ENCODE results near the gene DCUN1D4.
"Not testable (repeated sequence)": the region's sequence is repeated elsewhere in the genome, so short reads cannot be mapped to it uniquely, and the experiment has no call there.

DCUN1D4 gene

GRCh38 chr4:51855751-51856150 lies 12.8 kb downstream of the DCUN1D4 start:
- DNase-seq = no peak

- DNase-seq = no peak
Observed at GRCh38 chr4:51858605-51859202, 15.8 kb downstream of the DCUN1D4 start.

- no peak for DNase-seq
Observed at GRCh38 chr4:51859476-51860031, 16.6 kb downstream of the DCUN1D4 start.

GRCh38 chr4:51862199-51862598 lies 19.2 kb downstream of the DCUN1D4 start:
- no peak for DNase-seq

- DNase-seq = no peak
Observed at GRCh38 chr4:51862781-51863180, 19.8 kb downstream of the DCUN1D4 start.

- no peak for DNase-seq
Observed at GRCh38 chr4:51865717-51866116, 22.8 kb downstream of the DCUN1D4 start.

GRCh38 chr4:51866835-51867234 lies 23.9 kb downstream of the DCUN1D4 start:
- no peak for DNase-seq

- DNase-seq = no peak
Observed at GRCh38 chr4:51867689-51868448, 24.9 kb downstream of the DCUN1D4 start.

GRCh38 chr4:51868449-51868847 lies 25.5 kb downstream of the DCUN1D4 start:
- no peak for DNase-seq

- no peak for DNase-seq
Observed at GRCh38 chr4:51870441-51871188, 27.7 kb downstream of the DCUN1D4 start.

- DNase-seq = no peak
Observed at GRCh38 chr4:51872283-51872997, 29.5 kb downstream of the DCUN1D4 start.

GRCh38 chr4:51874551-51874950 lies 31.6 kb downstream of the DCUN1D4 start:
- DNase-seq = no peak

GRCh38 chr4:51878431-51878830 lies 35.5 kb downstream of the DCUN1D4 start:
- DNase-seq = no peak

GRCh38 chr4:51880016-51880915 lies 37.3 kb downstream of the DCUN1D4 start:
- no peak for DNase-seq

GRCh38 chr4:51884055-51884454 lies 41.1 kb downstream of the DCUN1D4 start:
- no peak for DNase-seq

GRCh38 chr4:51884606-51885005 lies 41.7 kb downstream of the DCUN1D4 start:
- DNase-seq = no peak

GRCh38 chr4:51885363-51885762 lies 42.4 kb downstream of the DCUN1D4 start:
- DNase-seq = peak; percentile 7

- DNase-seq = no peak
Observed at GRCh38 chr4:51890760-51891159, 47.8 kb downstream of the DCUN1D4 start.

- DNase-seq = not testable (repeated sequence)
Observed at GRCh38 chr4:51893402-51893801, 50.4 kb downstream of the DCUN1D4 start.

- DNase-seq = no peak
Observed at GRCh38 chr4:51894059-51894645, 51.2 kb downstream of the DCUN1D4 start.

- DNase-seq = no peak
Observed at GRCh38 chr4:51895158-51895557, 52.2 kb downstream of the DCUN1D4 start.

Data from NCI-H2227 treated with DMSO at 0.1 percent for 48 hours (cell line).